HG03354 (cell line): ENCODE data around the gene NTSR2.
"Not testable (repeated sequence)": the region's sequence is repeated elsewhere in the genome, so short reads cannot be mapped to it uniquely, and the experiment has no call there.

Source experiments
- ATAC-seq: cut with Tn5 transposase; IDR thresholded peaks from one replicate; pipeline ENCODE4 v1.9.1; 2021; ENCODE audit warnings: mild to moderate bottlenecking; ENCODE audit not compliant: unreplicated experiment, poor library complexity, severe bottlenecking

Gene NTSR2

GRCh38 chr2:11660396-11660795, 9.6 kb downstream of the NTSR2 start:
- not testable (repeated sequence) for ATAC-seq

GRCh38 chr2:11659851-11660250, 10.1 kb downstream of the NTSR2 start:
- ATAC-seq, result no peak

- ATAC-seq, result no peak
Observed at GRCh38 chr2:11659115-11659475, 10.9 kb downstream of the NTSR2 start.

- no peak for ATAC-seq
Observed at GRCh38 chr2:11658208-11659114, 11.5 kb downstream of the NTSR2 start.

- no peak for ATAC-seq
Observed at GRCh38 chr2:11657646-11658045, 12.3 kb downstream of the NTSR2 start.

- no peak for ATAC-seq
Observed at GRCh38 chr2:11657195-11657594, 12.8 kb downstream of the NTSR2 start.

- no peak for ATAC-seq
Observed at GRCh38 chr2:11656671-11657101, 13.3 kb downstream of the NTSR2 start.

- no peak for ATAC-seq
Observed at GRCh38 chr2:11656252-11656651, 13.7 kb downstream of the NTSR2 start.

- no peak for ATAC-seq
Observed at GRCh38 chr2:11655495-11655894, 14.5 kb downstream of the NTSR2 start.

- no peak for ATAC-seq
Observed at GRCh38 chr2:11652553-11652952, 17.4 kb downstream of the NTSR2 start.

- ATAC-seq, result no peak
Observed at GRCh38 chr2:11651856-11652548, 18.0 kb downstream of the NTSR2 start.

- no peak for ATAC-seq
Observed at GRCh38 chr2:11649093-11649492, 20.9 kb downstream of the NTSR2 start.

GRCh38 chr2:11647834-11648600, 22.0 kb downstream of the NTSR2 start:
- no peak for ATAC-seq

- ATAC-seq, result no peak
Observed at GRCh38 chr2:11646530-11646929, 23.5 kb downstream of the NTSR2 start.

GRCh38 chr2:11644293-11644692, 25.7 kb downstream of the NTSR2 start:
- no peak for ATAC-seq

GRCh38 chr2:11642972-11643371, 27.0 kb downstream of the NTSR2 start:
- no peak for ATAC-seq

GRCh38 chr2:11640132-11640531, 29.9 kb downstream of the NTSR2 start:
- no peak for ATAC-seq

- ATAC-seq, result no peak
Observed at GRCh38 chr2:11639503-11639902, 30.5 kb downstream of the NTSR2 start.

GRCh38 chr2:11637546-11637945, 32.4 kb downstream of the NTSR2 start:
- ATAC-seq, result no peak

GRCh38 chr2:11636593-11637295, 33.3 kb downstream of the NTSR2 start:
- no peak for ATAC-seq
